HFFc6 (cell line): ENCODE data around the gene LRFN2. TPM values are rescaled to one million over a fixed set of nuclear protein-coding genes. Genes with fewer than 3 reads are reported as not detected.

ENCODE experiments used
- DNase-seq: peaks from one replicate; pipeline ENCODE4 v3.0.0-alpha.2; 2018
- H3K27ac Mint-ChIP-seq: 2 replicates; pipeline ENCODE4 v1.8.0; 2020; ENCODE audit warnings: mild to moderate bottlenecking, mixed read lengths
- H3K27me3 Mint-ChIP-seq: 2 replicates; pipeline ENCODE4 v1.8.0; 2021; ENCODE audit warnings: mild to moderate bottlenecking, moderate library complexity, mixed read lengths; ENCODE audit not compliant: insufficient read depth
- H3K36me3 Mint-ChIP-seq: 2 replicates; pipeline ENCODE4 v1.8.0; 2021; ENCODE audit warnings: low read depth, mixed read lengths
- H3K4me1 Mint-ChIP-seq: 2 replicates; pipeline ENCODE4 v1.8.0; 2020; ENCODE audit warnings: low read depth, mixed read lengths
- H3K4me3 Mint-ChIP-seq: 2 replicates; pipeline ENCODE4 v1.8.0; 2020; ENCODE audit warnings: mild to moderate bottlenecking, moderate library complexity, mixed read lengths
- H3K9me3 Mint-ChIP-seq: 2 replicates; pipeline ENCODE4 v1.8.0; 2020; ENCODE audit warnings: mild to moderate bottlenecking, mixed read lengths
- CTCF ChIP-seq: fragments of 200-600 bp; sonication (generic); IDR thresholded peaks from 2 replicates; pipeline ENCODE4 v1.5.0; 2021; ENCODE audit warnings: antibody characterized with exemption, mild to moderate bottlenecking
- total RNA-seq, 6 experiments: library from RNA; stranded (reverse); fragmentation: NEBNext Ultra II Directional; extraction: Animal tissue kit (Norgen Biotek cat#: 25700); gene quantifications; 2 replicates in 1 of 6; 3 replicates in 5 of 6; pipeline ENCODE4 v1.2.3, GENCODE V29; 2021

LRFN2 gene
- total RNA-seq, 6 experiments from 2014 or later: not detected

- DNase-seq: no peak
- Mint-ChIP-seq H3K36me3 (no peaks in the 10 kb centered on the region), H3K27me3 (no peaks in the 10 kb centered on the region; the same call in 1 of the 2 replicates), H3K9me3 (peaks cover 11% of the 10 kb centered on the region), H3K27ac (no peak overlapping the region), H3K4me1 (no peaks in the 10 kb centered on the region), H3K4me3 (no peak overlapping the region)
- no peak for TF ChIP-seq CTCF
These were observed 216.1 kb downstream of the LRFN2 start for GRCh38 chr6:40371095-40371494.

GRCh38 chr6:40369891-40370290, 217.3 kb downstream of the LRFN2 start:
- Mint-ChIP-seq H3K4me3 (no peak overlapping the region), H3K4me1 (no peaks in the 10 kb centered on the region), H3K36me3 (no peaks in the 10 kb centered on the region), H3K27ac (no peak overlapping the region), H3K9me3 (peaks cover 8% of the 10 kb centered on the region), H3K27me3 (no peaks in the 10 kb centered on the region; the same call in 1 of the 2 replicates)
- no peak for DNase-seq
- no peak for TF ChIP-seq CTCF

- TF ChIP-seq CTCF: no peak
- Mint-ChIP-seq H3K36me3 (no peaks in the 10 kb centered on the region), H3K27me3 (no peaks in the 10 kb centered on the region; the same call in 1 of the 2 replicates), H3K27ac (no peak overlapping the region), H3K4me3 (no peak overlapping the region), H3K4me1 (no peaks in the 10 kb centered on the region), H3K9me3 (peaks cover 9% of the 10 kb centered on the region)
- DNase-seq: no peak
These were observed 218.1 kb downstream of the LRFN2 start for GRCh38 chr6:40369042-40369441.

GRCh38 chr6:40362859-40363258, 224.3 kb downstream of the LRFN2 start:
- peaks cover 2% of the 10 kb centered on the region; the same call in 1 of the 2 replicates for H3K27me3 Mint-ChIP-seq
- no peak for DNase-seq
- H3K9me3 Mint-ChIP-seq: peaks cover 50% of the 10 kb centered on the region
- no peaks in the 10 kb centered on the region for H3K4me1 Mint-ChIP-seq
- no peak for TF ChIP-seq CTCF
- no peak overlapping the region for H3K4me3 Mint-ChIP-seq
- H3K27ac Mint-ChIP-seq: no peak overlapping the region
- H3K36me3 Mint-ChIP-seq: no peaks in the 10 kb centered on the region

- Mint-ChIP-seq H3K4me1 (no peaks in the 10 kb centered on the region), H3K27me3 (peaks cover 2% of the 10 kb centered on the region; the same call in 1 of the 2 replicates), H3K27ac (no peak overlapping the region), H3K36me3 (no peaks in the 10 kb centered on the region), H3K4me3 (no peak overlapping the region), H3K9me3 (peaks cover 49% of the 10 kb centered on the region)
- no peak for TF ChIP-seq CTCF
- DNase-seq: no peak
These were observed 227.4 kb downstream of the LRFN2 start for GRCh38 chr6:40359808-40360207.
